Cerebellar cortex (tissue), 1 donor: ENCODE results near the gene TGFBR3L.

Source experiments
- DNase-seq: peaks from one replicate; pipeline ENCODE4 v3.0.0-alpha.2; 2015; ENCODE audit warnings: low spot score

TGFBR3L gene

DNA sequence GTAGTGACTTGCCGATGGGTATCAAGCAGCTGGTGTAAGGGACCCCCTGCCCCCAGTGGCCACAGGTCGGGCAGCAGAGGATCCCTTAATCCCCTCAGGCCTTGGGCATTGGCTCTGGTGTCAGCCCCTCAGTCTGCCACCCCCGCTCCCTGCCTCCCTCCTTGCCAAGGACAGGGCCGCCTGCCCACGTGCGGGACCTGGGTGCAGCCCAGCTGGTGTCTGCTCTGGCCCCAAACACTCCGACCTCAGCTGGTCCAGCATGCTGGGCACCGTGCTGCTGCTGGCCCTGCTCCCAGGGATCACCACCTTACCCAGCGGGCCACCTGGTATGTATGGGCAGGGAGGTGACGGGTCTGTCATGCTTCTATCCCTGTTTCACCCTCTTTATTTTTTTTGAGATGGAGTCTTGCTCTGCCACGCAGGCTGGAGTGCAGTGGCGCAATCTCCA, at the start of gene TGFBR3L:
Gene TGFBR3L (plus strand): TSS at position 233 of the 448 bp plus-strand sequence.
- DNase-seq: no peak

DNA sequence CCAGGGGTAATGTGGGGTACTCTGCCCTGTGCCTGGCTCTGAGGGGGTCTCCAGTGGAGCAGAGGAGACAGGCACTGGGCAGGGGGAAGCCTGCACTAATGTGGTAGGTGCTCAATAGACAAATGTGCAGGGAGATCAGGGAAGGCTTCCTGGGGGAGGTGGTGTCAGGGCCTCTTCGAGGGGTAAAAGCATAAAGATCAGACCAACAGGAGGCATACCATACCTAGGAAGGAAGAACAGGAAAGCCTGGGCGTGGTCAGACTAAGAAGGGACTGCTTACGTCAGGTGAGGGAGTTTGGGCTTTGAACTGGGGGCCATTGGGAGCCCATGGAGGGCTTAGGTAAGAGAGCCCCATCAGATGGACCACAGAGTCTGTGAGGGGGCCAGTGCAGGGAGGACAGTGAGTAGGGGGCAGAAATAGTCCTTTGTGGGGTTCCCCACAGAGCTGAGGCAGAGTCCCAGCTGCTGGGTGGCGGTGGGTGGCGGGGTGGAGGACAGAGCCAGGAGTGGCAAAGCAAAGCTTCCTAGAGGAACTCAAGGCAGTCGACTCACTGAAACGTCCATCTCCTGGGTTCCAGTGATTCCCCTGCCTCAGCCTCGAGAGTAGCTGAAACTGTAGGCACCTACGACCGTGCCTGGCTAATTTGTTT, 49.2 kb upstream of the TGFBR3L start:
- no peak for DNase-seq

DNA sequence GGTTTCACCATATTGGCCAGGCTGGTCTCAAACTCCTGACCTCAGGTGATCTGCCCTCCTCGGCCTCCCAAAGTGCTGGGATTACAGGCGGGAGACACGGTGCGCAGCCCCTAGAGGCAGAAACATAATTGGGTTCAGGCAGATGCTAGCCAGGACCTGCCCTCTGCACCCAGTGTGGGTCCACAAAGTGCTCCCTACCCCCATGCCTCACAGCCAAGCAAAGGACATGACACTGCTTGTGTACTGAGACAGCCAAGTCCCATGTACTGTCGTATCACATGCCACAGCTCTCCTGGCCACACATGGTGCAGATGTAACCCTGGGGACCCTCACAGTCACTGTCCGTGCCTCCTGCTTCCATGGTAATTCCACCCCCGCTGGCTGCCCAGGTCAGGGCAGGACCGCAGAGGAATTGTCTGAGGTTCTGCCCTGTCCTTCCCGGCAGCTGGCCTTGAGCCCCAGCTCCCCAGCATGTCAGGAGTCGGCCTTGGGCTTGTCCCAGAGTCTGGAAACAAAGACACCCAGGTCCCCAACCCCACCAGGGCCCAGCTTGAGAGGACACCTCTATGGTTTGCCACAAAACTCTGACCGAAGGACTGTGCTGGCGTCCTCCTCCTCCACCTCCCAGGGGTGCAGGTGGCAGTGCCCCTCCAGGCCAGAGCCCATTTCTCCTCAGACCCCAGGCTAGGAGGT, 48.1 kb upstream of the TGFBR3L start:
- DNase-seq: no peak

DNA sequence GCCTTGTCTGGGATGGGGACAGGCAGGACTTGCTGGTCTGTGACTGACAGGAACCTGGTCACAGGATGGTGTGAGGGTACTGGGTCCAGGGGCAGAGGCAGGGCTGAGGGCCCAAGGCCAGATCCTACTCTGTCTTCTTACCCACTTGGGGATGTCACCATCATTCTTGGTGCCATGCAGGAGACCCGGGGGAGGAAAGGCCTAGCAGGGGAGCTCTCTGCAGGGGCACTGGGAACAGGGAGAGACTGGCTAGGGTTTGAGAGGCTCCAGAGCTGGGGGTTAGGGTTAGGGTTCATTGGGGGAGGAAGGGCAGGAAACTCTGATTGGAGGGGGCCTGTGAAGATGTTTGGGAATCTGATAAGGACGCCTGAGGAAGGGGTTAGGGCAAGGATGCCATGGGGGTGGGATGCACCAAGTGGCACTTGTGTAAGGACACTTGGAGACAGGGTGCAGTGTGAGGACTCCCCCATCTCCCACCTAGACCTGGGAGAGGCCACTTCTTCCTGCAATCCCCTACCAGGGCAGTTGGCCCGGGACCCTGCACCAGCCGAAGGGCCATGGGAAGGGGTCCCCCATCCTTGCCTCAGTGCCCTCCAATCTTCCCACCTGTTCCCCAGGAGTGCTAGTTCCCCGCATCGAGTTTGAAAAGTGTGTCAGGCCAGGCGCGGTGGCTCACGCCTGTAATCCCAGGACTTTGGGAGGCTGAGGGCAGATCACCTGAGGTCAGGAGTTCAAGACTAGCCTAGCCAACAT, 47.4 kb upstream of the TGFBR3L start:
- no peak for DNase-seq

DNA sequence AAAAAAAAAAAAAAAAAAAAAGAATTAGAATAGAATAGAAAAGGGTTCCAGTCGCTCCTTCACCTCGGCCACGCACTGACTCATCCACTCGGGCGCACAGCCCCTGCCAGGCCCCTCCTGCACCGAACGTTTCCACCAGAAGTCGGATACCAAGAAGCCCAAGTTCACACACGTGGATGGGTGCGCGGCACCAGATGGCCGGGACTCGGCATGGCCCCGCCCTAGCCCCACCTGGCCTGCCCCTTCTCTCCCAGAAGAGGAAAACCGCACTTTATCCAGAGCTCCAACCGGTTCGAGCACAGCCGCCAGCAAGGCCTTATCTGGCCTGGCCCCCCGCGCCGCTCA, 46.3 kb upstream of the TGFBR3L start:
- no peak for DNase-seq

DNA sequence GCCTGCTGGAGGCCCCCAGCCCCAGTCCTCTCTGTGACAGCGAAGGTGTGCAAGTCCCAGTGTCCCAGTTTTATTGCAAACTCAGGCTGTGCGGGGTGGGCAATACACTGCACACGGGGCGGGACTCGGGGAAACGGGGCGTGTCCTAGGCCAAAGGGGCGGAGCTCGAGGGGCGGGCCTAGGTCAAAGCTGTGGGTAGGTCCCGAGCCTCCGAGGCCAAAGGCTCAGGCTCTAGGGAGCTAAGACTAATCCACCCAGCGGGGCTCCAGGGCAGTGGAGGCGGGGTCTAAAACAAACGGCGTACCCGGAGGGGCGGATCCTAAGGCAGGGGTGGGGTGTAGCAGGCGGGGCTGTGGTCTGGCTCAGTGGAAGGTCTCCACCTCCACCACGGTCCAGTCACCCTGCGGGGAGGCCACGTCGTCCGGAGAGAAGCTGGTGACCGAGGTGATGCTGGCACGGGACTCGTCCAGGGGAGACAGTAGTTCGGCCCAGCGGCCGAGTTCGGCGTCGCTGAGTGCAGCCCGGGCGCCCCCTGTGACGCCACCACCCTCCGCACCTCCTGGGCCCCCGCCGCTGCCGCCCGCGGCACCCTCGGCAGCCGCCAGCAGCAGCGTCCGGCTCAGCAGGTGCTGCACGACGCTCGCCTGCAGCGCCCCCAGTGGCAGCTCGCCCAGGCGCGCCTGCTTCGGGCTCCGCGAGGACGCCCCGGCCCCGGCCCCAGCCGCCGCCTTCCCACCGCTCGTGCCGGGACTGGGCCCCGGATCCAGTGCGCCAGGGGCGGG, 45.8 kb upstream of the TGFBR3L start:
- peak; percentile 82 for DNase-seq

DNA sequence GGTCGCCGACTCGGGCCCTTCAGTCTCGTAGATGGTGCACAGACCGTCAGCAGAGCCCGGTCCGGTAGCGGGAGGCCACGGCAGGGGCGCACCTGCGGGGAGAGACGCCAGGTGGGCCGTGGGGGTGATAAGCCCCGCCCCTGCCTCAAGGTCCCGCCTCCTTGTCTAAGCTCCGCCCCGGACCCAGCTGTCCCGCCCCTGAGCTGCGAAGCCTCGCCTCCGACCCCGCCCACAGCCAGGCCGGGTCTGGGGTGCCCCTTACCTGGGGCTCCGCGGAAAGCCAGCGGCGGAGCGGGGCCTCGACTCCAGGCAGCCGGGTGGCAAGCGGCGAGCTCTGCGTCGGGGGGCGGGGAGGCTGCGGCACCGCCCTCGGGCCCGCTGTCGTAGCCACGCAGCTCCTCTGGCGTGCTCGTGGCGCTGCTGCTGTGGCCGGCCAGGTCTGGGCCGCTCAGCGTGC, 45.1 kb upstream of the TGFBR3L start:
- DNase-seq: no peak

DNA sequence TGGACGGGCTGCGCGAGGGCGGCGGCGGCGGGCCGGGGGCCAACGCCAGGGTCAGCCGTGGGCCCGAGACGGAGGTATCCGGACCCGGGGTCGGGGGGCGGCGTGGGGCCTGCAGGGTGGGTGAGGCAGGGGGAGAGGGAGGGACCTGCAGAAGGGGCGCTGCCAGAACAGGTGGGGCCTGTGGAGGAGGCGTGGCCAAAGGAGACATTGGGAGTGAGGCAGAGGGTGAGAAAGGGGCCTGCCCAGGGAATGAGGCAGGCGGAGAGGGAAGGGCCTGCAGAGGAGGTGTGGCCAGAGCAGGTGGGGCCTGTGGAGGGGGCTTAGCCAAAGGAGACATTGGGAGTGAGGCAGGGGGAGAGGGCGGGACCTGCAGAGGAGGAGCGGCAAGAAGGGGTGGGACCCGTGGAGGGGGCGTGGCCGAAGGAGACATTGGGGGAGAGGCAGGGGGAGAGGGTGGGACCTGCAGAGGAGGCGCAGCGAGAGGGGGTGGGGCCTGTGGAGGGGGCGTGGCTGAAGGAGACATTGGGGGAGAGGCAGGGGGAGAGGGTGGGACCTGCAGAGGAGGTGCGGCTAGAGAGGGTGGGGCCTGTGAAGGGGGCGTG, 44.6 kb upstream of the TGFBR3L start:
- peak; percentile 89 for DNase-seq

DNA sequence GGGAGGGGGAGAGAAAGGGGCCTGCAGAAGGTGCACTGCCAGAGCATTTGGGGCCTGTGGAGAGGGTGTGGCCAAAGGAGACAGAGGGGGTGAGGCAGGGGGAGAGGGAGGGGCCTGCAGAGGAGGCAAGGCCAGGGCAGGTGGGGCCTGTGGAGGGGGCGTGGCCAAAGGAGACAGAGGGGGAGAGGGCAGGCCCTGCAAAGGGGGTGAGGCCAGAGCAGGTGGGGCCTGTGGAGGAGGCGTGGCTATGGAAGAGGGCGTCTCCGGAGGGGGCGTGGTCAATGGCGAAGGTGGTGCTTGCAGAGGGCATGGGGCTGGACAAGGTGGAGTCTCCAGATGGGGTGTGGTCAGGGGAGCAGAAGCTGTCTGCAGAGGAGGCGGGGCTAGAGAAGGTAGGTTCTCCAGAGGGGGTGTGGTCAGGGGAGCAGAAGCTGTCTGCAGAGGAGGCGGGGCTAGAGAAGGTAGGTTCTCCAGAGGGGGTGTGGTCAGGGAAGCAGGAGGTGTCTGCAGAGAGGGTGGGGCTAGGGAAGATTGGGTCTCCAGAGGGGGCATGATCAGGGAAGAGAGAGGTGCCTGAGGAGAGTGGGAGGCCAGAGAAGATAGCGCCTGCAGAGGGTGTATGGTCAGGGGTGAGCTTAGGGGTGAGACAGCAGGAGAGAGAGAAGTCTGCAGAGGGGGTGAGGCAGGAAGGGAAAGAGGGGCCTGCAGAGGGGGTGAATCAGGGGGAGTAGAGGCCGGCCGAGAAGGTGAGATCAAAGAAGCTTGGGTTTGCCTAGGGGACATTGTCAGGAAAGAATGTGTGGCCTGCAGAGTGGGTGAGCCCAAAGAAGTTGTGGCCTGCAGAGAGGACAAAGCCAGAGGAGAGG, 43.8 kb upstream of the TGFBR3L start:
- peak; percentile 91 for DNase-seq

DNA sequence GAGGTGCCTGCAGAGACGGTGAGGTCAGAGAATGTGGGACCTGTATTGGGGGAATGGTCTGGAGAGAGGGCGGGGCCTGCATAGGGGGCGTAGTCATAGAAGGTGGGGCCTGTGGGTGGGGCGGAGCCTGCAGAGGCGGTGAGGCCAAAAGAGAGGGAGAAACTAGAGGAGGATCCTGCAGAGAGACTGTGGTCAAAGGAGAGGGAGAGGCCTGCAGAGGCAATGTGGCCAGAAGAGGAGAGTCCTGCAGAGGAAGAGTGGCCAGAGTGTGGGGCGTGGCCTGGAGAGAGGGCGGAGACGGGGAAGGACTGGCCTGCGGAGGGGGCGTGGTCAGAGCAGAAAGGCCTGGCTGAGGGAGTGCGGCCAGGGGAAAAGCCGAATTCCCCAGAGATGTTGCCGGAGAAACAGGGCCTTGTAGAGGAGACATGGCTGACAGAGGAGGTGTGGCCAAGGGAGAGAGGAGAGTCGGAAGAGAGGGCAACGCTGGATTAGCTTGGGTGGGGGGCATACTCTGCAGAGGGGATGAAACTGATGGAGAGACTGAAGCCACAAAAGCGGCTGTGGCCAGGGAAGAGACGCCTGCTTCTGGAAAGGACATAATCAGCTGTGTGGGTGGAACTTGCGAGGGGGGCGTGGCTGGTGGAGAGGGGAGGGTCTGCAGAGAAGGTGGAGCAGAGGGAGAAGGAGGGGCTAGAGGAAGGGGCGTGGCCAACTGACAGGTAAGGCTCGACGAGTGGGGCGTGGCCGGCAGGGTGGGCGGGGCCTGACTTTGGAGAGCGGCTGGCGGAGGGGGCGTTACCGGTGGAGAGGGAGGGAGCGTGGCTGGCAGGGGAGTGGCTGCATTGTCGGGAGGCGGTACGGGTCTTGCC, 43.0 kb upstream of the TGFBR3L start:
- peak; percentile 87 for DNase-seq

DNA sequence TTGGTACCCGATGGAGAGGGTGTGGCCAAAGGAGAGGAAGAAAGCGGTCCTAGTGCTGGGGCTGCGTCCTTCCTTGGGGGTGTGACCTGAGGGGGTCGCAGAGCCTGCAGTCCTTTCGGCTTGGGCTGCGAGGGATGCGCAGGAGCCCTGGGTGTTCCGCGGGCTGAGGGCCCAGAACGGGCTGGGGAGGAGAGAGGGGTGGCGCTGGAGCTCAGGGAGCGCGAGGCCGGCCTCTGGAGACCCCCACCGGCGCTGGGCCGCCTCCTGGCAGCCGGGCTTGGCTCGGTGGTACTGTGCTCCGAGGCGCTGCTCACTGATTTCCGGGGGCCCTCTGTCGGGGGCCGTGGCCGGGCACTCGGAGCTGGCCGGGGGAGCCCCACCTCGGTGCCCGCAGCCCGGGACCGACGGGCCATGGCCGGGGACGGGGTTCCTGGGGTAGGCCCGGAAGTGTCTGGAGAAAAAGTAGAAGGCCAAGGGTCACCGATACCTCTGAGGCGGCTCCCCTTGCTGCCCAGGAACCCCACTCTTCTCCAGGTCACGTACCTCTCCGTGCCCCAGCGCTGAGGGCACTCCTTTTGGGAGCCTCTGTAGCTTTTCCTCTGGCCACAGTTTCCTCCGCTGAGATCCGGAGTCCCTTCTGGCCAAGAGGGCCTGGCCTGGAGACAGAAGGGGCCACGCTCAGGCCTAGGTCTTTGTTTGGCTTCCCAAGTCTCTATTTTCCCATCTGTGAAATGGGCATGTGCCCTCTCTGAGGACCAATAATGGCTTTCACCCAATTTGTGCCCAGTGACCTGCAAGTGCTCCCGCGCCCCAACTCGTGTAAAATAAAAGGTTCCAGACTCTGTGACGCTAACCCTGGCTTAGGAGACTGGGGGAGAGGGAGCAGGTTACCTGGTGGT, 42.1 kb upstream of the TGFBR3L start:
- no peak for DNase-seq

DNA sequence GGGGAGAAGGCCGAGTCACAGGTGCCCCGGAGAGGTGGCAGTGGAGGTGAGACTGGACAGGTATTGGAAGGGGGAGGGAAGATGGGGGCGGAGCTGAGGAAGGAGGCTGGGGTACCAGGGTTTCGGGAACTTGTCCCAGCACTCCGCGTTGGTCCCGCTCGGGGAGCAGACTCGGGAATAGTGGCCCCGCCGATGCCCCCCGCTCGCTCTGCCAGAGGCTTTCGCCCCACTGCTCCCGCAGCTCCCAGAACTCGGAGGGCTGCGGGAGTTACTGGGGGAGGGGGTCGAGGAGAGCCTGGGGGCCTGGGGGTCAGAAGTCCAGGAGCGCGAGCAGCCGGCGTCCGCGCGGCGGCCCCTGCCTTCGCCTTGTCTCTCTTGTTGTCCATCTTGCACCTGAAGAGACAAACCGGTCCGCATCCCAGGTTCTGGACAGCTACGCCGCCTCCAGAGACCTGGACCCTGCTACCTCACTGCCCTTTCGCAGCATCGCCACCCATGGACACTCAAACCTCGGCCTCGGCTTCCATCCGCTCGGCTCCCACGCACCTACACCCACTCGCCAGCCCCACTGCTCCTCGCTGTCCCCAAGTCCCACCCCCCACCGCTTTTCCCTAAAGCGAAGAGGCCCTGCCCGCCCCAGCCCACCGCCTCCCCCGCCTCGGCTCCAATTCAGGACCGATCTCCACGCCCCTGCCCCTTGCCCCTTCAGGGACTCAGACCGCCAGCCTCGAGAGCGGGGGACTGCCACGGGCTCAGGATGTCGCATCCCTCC, 41.1 kb upstream of the TGFBR3L start:
- DNase-seq: no peak

DNA sequence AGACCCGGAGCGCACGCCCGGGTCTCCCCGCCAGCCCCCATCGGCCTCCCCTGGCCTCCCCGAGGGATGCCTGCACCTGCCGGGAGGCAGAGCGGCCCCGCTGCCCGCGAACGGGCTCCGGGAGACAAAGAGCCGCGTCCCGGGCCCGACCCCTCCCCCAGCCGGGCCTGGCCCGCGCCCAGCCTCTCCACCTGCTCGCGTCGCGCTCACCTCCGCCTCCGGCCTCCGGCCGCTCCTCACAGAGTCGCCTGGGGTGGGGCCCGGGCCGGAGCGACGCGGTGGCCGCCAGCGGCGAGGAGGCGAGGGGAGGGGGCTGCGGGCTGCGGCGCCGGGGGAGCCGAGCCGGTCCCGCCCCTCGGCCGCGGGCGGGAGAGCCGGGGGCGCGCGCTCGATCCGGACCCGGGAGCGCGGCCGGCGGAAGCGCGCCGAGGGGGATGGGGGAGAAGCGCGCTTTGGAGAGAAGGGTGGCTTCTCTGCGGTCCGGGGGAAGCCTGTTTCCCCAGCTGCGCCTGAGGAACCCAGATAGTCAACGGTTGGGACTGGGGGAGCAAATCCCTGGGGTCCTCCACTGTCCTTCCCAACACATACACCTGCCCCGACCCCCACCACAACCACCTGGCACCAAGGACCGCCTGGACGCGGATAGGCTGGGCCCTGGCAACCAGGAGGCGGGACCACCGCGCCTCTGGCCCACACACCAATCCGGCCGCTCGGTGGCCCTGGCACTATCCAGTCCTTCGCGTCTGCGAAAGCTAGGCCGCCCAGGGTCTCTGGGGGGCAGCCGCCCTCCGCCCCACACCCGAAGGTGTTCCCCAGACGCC, 40.3 kb upstream of the TGFBR3L start, which contains the start of gene PRR36:
Gene PRR36 (minus strand): TSS at position 315 of the 821 bp plus-strand sequence. CDS start 701 bp downstream, outside the sequence.
- DNase-seq: peak; percentile 90

DNA sequence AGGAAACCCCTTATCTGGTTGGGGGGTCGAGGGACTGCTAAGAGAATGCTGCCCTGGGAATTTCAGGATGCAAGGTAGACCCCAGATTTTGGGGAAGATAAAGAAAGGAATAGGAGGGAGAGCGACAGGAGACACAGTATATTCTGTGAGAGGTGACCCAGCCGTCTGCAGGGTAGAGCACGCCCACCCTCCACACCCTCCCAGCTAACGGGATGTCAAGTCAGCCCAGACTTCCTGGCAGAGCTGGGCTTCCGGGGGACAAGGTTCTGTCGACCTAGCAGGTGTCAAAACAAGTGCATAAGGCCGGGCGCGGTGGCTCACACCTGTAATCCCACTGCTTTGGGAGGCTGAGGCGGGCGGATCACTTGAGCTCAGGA, 39.7 kb upstream of the TGFBR3L start:
- no peak for DNase-seq

DNA sequence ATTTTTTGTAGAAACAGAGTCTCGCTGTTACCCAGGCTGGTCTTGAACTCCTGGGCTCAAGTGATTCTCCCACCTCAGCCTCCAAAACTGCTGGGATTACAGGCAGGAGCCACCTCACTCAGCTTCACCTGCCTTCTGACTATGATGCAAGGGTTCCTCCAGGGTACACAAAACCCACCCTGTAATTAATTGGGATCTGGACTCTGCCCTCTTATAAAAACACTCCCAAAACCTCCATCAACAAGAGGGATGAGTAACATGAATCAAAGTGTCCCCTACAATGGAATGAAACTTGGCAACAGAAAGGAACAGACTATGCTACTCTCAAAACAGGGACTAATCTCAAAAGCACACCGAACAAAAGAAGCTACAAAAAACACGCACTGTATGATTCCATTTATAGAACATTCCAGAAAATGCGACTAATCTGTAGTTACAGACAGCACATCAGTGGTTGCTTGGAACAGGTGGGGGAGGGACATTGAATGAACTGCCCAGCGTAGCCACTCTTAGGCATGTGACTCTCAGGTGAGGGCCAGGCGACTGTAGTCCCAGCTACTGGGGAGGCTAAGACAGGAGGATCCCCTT, 37.3 kb upstream of the TGFBR3L start:
- no peak for DNase-seq

DNA sequence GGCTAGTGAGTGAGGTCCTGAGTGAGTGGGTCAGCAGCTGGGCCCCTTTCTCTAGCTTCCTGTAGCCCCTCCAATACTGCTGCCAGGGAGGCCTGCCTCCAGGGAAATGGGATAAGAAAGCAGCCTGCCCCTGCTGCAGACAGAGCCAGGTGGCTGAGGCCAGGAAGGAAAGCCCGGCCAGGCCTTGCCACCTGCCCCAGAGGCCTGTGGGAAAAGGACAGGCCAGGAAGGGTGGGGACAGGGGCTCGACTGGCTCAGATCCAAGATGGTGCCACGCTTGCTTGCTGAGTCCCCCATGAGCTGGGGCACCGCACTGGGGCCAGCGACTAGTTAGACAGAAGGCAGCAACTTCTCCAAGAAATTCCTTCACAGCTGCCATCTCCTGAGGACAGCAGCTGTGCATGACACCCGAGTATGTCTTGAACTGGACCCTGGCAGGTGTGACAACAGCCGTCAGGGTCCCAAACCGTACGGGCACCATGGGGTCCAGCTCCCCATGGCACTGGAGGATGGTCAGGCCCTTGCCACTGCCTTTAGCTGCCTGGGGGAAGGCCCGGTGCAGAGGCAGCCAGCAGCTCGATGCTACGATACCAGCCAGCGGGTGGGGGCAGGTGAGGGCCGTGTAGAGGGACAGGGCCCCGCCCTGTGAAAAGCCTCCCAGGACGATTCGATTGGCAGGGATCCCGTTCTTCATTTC, 35.4 kb upstream of the TGFBR3L start:
- no peak for DNase-seq
